GM12864 (cell line): ENCODE measurements around the gene SNHG17.

Source experiments
- DNase-seq: peaks from one replicate; pipeline ENCODE4 v3.0.0-alpha.2; 2011; ENCODE audit warnings: low read depth
- H3K4me3 ChIP-seq: 2 replicates; pipeline ENCODE4 v1.5.1; 2011; ENCODE audit warnings: mild to moderate bottlenecking, low read depth, low read length, control low read depth
- CTCF ChIP-seq: IDR thresholded peaks from 2 replicates; pipeline ENCODE4 v1.5.1; 2011; ENCODE audit warnings: low read depth, mild to moderate bottlenecking, moderate library complexity, low read length, control low read depth, inconsistent platforms; ENCODE audit errors: missing control alignments

SNHG17 gene

GRCh38 chr20:38454556-38455473, 19.7 kb upstream of the SNHG17 start:
- no peak for DNase-seq
- no peak for TF ChIP-seq CTCF
- H3K4me3 ChIP-seq: no peak overlapping the region

- H3K4me3 ChIP-seq: no peak overlapping the region
- DNase-seq: peak; percentile 61
These were observed 18.8 kb upstream of the SNHG17 start for GRCh38 chr20:38453941-38454340.

GRCh38 chr20:38452880-38453624, 17.9 kb upstream of the SNHG17 start:
- no peak for DNase-seq
- H3K4me3 ChIP-seq: no peak overlapping the region
- TF ChIP-seq CTCF: no peak

More at GRCh38 chr20:38453941-38454340, 18.8 kb upstream of the SNHG17 start:
- TF ChIP-seq CTCF: no peak

- TF ChIP-seq CTCF: no peak
- no peak overlapping the region for H3K4me3 ChIP-seq
- no peak for DNase-seq
These were observed 15.4 kb upstream of the SNHG17 start for GRCh38 chr20:38450412-38450975.

- no peak for TF ChIP-seq CTCF
- DNase-seq: no peak
- H3K4me3 ChIP-seq: no peak overlapping the region
These were observed 13.9 kb upstream of the SNHG17 start for GRCh38 chr20:38449046-38449445.

- DNase-seq: peak; percentile 27
- H3K4me3 ChIP-seq: peak overlapping the region; percentile 82
- peak; percentile 33 for TF ChIP-seq CTCF
These were observed 13.0 kb upstream of the SNHG17 start for GRCh38 chr20:38447931-38448675.
